Panc1 (cell line): ENCODE measurements around the gene SIRPA. TPM values are rescaled to one million over a fixed set of nuclear protein-coding genes. Genes with fewer than 3 reads are reported as not detected.
"Not testable (repeated sequence)": the region's sequence is repeated elsewhere in the genome, so short reads cannot be mapped to it uniquely, and the experiment has no call there.

Source experiments
- ATAC-seq: fragments of 200-7000 bp; cut with Tn5 transposase; 2 replicates; pipeline ENCODE4 v1.9.1; 2020; ENCODE audit warnings: mild to moderate bottlenecking, moderate library complexity
- BruUV-seq: library from RNA; stranded (reverse); fragments of 400-500 nt; replicated peaks from 2 replicates; lab custom pipeline; 2021; lab: Mats Ljungman, UMichigan
- CTCF ChIA-PET: fragments of 300-600 bp; sonication (Branson Sonifier 250); formaldehyde crosslinking; loops from one replicate; lab custom pipeline; 2022; ENCODE audit warnings: antibody characterized with exemption; lab: Charles Lee
- POLR2A ChIA-PET: fragments of 300-600 bp; sonication (Branson Sonifier 250); formaldehyde crosslinking; loops from one replicate; lab custom pipeline; 2022; ENCODE audit warnings: antibody characterized with exemption; lab: Charles Lee
- DNase-seq: peaks from one replicate; pipeline ENCODE4 v3.0.0-alpha.2; 2010; ENCODE audit warnings: low read depth, low spot score
- H3K27ac ChIP-seq: 2 replicates; pipeline ENCODE4 v1.5.1; 2011; ENCODE audit warnings: mild to moderate bottlenecking, low read length, inconsistent platforms
- H3K27me3 ChIP-seq: fragments of 200-500 bp; sonication (Bioruptor generic); 2 replicates; pipeline ENCODE4 v1.6.0; 2014; ENCODE audit warnings: low read length, inconsistent platforms; ENCODE audit not compliant: control insufficient read depth, insufficient read depth
- H3K36me3 ChIP-seq: fragments of 200-500 bp; sonication (Bioruptor generic); 2 replicates; pipeline ENCODE4 v1.5.1; 2014; ENCODE audit warnings: inconsistent platforms, mild to moderate bottlenecking, low read length, moderate library complexity; ENCODE audit not compliant: control insufficient read depth, insufficient read depth
- H3K4me1 ChIP-seq: 2 replicates; pipeline ENCODE4 v1.5.1; 2011; ENCODE audit warnings: inconsistent platforms, mild to moderate bottlenecking, low read length, moderate library complexity; ENCODE audit not compliant: control insufficient read depth, insufficient read depth
- H3K4me3 ChIP-seq, 2 experiments: 2 replicates each; pipeline ENCODE4 v1.5.1; 2011 to 2012; ENCODE audit warnings: low read depth in 2 of 2, low read length in 2 of 2, mild to moderate bottlenecking in 2 of 2, inconsistent platforms in 1 of 2, moderate library complexity in 1 of 2
- H3K9me3 ChIP-seq: fragments of 200-500 bp; sonication (Bioruptor generic); 2 replicates; pipeline ENCODE4 v1.5.1; 2014; ENCODE audit warnings: low read depth, mild to moderate bottlenecking, inconsistent platforms, low read length, moderate library complexity; ENCODE audit not compliant: control insufficient read depth, insufficient read depth
- CTCF ChIP-seq: fragments of 450-650 bp; IDR thresholded peaks from 2 replicates; pipeline ENCODE4 v1.5.1; 2017; ENCODE audit warnings: mild to moderate bottlenecking
- POLR2AphosphoS5 ChIP-seq: IDR thresholded peaks from 2 replicates; pipeline ENCODE4 v1.6.1; 2012; ENCODE audit warnings: mild to moderate bottlenecking, low read depth, low read length, moderate library complexity
- REST ChIP-seq, 2 experiments: IDR thresholded peaks; 2 replicates each; pipeline ENCODE4 v1.6.1; 2011 to 2012; ENCODE audit warnings: low read depth in 2 of 2, control low read depth in 1 of 2, low read length in 1 of 2, mild to moderate bottlenecking in 1 of 2, moderate library complexity in 1 of 2; ENCODE audit not compliant: insufficient read depth in 1 of 2
- SIN3A ChIP-seq: IDR thresholded peaks from 2 replicates; pipeline ENCODE4 v1.6.1; 2012; ENCODE audit warnings: low read depth, mild to moderate bottlenecking, low read length, moderate library complexity, borderline replicate concordance; ENCODE audit not compliant: insufficient read depth
- TCF7L2 ChIP-seq: IDR thresholded peaks from 2 replicates; pipeline ENCODE4 v1.6.1; 2011; ENCODE audit warnings: mild to moderate bottlenecking, low read depth, low read length, inconsistent platforms
- in situ Hi-C: cut with HindIII; loops from 2 replicates; pipeline ENCODE4 v1.10.0; 2016; ENCODE audit warnings: low sequenced_read_pairs, low pct_unique_long_range_greater_than_20kb
- intact Hi-C: fragments of 100-400 bp; cut with micrococcal nuclease; formaldehyde crosslinking; loops from one replicate; pipeline ENCODE4 v1.10.0; 2022; ENCODE audit not compliant: unreplicated experiment
- total RNA-seq: library from RNA; stranded (reverse); gene quantifications from one replicate; pipeline ENCODE4 v1.2.1, GENCODE V29; 2021; ENCODE audit not compliant: unreplicated experiment

SIRPA gene
- total RNA-seq, 1 experiment from 2014 or later: 2.4 TPM

DNA sequence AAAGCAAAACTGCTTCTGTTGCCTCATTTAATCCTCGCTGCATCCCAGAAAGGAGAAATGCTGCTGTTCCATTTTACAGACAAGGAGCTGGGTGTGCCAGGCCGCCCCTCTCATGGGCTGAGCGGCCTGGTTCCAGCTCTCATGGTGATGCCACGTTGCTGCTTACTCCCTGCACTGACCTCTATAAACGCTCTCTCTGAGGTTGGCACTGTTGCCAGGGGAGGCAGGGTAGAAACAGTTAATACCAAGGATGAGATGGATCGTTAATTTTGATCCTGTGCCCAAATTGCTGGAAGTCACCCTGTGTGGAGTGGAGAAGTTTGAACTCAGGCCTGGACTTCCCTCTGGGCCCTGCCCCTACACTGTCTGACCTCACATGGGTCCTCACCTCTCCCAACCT is 25.6 kb downstream of the SIRPA start:
- in situ Hi-C loops (no loop called here), intact Hi-C loops (no loop called here)
- ChIA-PET CTCF (no interaction called here), POLR2A (no interaction called here)
- Histone ChIP-seq H3K27ac (no peak overlapping the region), H3K9me3 (no peaks in the 10 kb centered on the region), H3K4me3 (no peak overlapping the region), H3K4me1 (no peaks in the 10 kb centered on the region), H3K36me3 (no peaks in the 10 kb centered on the region), H3K27me3 (no peaks in the 10 kb centered on the region)
- no TSS peak for BruUV-seq
- ATAC-seq: no peak
- DNase-seq: no peak
- TF ChIP-seq CTCF: no peak
- no peak for TF ChIP-seq POLR2AphosphoS5
- no peak for TF ChIP-seq REST (IDR thresholded peaks at IDR 0.05; ENCODE audit: insufficient read depth in 1 of 2, low read depth in 2 of 2, low read length in 1 of 2)
- TF ChIP-seq SIN3A: no peak
- TF ChIP-seq TCF7L2: no peak

DNA sequence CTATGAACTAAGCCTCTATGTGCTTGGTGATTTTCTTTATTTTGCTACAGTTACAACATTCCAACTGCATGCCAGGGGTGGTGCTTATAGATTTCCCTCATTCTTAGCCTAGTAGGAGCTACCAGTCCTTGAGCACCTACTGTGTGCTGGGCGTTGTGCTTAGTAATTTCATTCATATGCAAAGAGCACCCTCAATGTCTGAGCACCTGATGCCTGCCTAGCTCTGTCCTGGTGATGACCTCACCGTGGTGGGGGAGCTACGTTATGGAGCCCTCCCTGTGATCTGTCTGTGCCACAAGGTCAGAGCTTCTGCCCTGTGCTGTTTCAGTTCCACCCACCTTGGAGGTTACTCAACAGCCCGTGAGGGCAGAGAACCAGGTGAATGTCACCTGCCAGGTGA is 26.8 kb downstream of the SIRPA start:
- H3K27me3 ChIP-seq, POLR2A ChIA-PET, H3K4me3 ChIP-seq, H3K9me3 ChIP-seq, DNase-seq, H3K4me1 ChIP-seq, ATAC-seq, in situ Hi-C loops, intact Hi-C loops, BruUV-seq, H3K27ac ChIP-seq, CTCF ChIA-PET, H3K36me3 ChIP-seq: not testable (repeated sequence)

DNA sequence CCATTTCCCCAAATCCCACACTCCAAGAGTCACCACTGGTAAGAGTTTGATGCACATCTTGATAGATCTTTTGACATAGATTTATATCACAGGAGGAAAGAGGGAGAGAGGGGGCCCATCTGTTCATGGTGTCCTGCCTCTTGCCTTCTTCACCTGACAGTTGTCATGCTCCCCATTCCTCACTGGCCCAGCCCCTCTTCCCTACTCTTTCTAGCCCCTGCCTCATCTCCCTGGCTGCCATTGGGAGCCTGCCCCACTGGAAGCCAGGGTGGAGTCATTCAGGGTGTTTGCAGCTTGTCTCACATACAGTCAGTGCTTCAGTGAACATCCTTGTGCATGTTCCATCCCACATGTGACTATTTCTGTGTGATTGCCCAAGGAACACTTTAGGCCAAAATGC is 27.6 kb downstream of the SIRPA start:
- intact Hi-C loops: no loop called here
- Histone ChIP-seq H3K9me3 (no peaks in the 10 kb centered on the region), H3K27me3 (no peaks in the 10 kb centered on the region), H3K27ac (no peak overlapping the region), H3K36me3 (no peaks in the 10 kb centered on the region), H3K4me3 (no peak overlapping the region), H3K4me1 (no peaks in the 10 kb centered on the region)
- TF ChIP-seq CTCF (no peak), SIN3A (no peak), POLR2AphosphoS5 (no peak), REST (IDR thresholded peaks at IDR 0.05; ENCODE audit: insufficient read depth in 1 of 2, low read depth in 2 of 2, low read length in 1 of 2) (no peak), TCF7L2 (no peak)
- ATAC-seq (no peak), DNase-seq (no peak)
- CTCF ChIA-PET: no interaction called here
- POLR2A ChIA-PET: no interaction called here
- in situ Hi-C loops: no loop called here
- BruUV-seq: no TSS peak
